Breast epithelium (tissue), 3 donors: Measurements from ENCODE around the gene PPARG.

Source experiments
- POLR2A ChIP-seq: fragments of 450-650 bp; IDR thresholded peaks from one replicate; pipeline ENCODE4 v1.6.1; 2016; ENCODE audit warnings: antibody characterized with exemption, mild to moderate bottlenecking, moderate library complexity
- POLR2AphosphoS5 ChIP-seq, 3 donors: sonication (generic); formaldehyde crosslinking; IDR thresholded peaks; one replicate each; pipeline ENCODE4 v1.6.1; 2017; ENCODE audit warnings: antibody characterized with exemption in 3 of 3
- TF ChIP-seq, protein P1 (sequence below), 3 donors: fragments of 450-650 bp; IDR thresholded peaks; one replicate each; pipeline ENCODE4 v1.5.1; 2016 to 2017; ENCODE audit warnings: antibody characterized with exemption in 3 of 3, mild to moderate bottlenecking in 3 of 3, moderate library complexity in 3 of 3

DNA sequence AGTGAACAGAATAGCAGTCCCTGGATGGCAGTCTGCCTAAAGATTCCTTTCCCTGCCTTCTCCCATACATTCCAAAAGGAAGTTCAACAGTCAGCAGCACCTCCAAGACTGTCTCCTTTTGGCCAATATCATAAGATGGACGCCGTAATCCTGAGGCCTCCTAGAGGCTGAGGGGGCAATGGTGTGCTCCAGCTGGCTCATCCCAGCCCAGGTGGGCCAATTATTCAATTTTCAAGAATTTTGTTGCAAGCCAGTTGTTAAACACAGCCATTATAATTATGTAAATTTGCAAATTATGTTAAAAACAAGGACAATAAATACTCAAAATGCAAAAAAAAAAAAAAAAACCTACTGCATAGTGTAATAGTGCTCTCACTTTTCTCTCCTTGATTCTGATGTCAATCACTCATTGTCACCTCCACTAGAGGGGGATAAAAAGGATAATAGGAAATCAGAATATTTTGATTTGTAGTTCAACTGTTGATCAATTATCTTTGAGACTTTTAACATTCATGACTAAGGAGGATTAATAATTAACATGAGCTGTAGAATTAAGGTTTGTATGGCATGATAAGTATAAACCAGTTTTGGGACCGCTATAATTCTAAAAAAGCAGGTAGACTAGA is 40.1 kb downstream of the PPARG start:
- TF ChIP-seq POLR2AphosphoS5 (IDR thresholded peaks at IDR 0.05) (no peak), POLR2A (no peak)
- TF ChIP-seq, protein P1, sequence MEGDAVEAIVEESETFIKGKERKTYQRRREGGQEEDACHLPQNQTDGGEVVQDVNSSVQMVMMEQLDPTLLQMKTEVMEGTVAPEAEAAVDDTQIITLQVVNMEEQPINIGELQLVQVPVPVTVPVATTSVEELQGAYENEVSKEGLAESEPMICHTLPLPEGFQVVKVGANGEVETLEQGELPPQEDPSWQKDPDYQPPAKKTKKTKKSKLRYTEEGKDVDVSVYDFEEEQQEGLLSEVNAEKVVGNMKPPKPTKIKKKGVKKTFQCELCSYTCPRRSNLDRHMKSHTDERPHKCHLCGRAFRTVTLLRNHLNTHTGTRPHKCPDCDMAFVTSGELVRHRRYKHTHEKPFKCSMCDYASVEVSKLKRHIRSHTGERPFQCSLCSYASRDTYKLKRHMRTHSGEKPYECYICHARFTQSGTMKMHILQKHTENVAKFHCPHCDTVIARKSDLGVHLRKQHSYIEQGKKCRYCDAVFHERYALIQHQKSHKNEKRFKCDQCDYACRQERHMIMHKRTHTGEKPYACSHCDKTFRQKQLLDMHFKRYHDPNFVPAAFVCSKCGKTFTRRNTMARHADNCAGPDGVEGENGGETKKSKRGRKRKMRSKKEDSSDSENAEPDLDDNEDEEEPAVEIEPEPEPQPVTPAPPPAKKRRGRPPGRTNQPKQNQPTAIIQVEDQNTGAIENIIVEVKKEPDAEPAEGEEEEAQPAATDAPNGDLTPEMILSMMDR (IDR thresholded peaks at IDR 0.05) = no peak
